GM06990 (cell line): ENCODE measurements around the gene ARIH2.

Experiments
- DNase-seq: peaks from one replicate; pipeline ENCODE4 v3.0.0-alpha.2; 2011; ENCODE audit not compliant: insufficient read length; ENCODE audit errors: extremely low read depth
- H3K27me3 ChIP-seq: replicated peaks from 2 replicates; pipeline ENCODE4 v1.6.0; 2011; ENCODE audit warnings: low read length; ENCODE audit not compliant: control insufficient read depth, insufficient read depth
- H3K36me3 ChIP-seq: 2 replicates; pipeline ENCODE4 v1.5.1; 2011; ENCODE audit warnings: low read length; ENCODE audit not compliant: control insufficient read depth, insufficient read depth
- H3K4me3 ChIP-seq: replicated peaks from 2 replicates; pipeline ENCODE4 v1.5.1; 2011; ENCODE audit warnings: low read depth, mild to moderate bottlenecking, control low read depth, low read length
- TF ChIP-seq, protein P1 (sequence below): IDR thresholded peaks from 2 replicates; pipeline ENCODE4 v1.5.1; 2011; ENCODE audit warnings: low read length, control low read depth, mild to moderate bottlenecking, inconsistent platforms; ENCODE audit not compliant: insufficient read depth, poor library complexity, severe bottlenecking

Gene ARIH2

DNA sequence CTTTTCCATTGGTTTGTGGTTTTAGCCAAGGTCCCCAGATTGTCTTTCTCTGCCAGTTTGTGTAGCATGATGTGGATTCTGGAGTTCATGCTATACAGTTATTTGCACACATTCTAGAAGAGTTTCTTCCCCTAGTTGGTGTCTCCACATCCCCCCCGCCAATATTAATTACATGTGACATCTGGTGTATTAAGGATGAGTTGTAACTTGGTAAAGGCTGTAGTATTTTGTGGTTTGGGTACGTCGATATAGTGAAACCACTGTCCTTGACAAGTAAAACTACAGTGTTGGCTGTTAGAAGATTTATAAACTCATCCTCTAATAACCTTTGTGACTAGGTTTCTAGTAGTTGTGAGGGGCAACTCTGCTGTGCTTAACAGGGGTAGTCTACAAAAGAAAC lies 47.7 kb downstream of the ARIH2 start:
- Histone ChIP-seq H3K4me3 (no peak overlapping the region), H3K36me3 (peaks cover 21% of the 10 kb centered on the region), H3K27me3 (no peaks in the 10 kb centered on the region)
- DNase-seq, result no peak
- TF ChIP-seq, protein P1, sequence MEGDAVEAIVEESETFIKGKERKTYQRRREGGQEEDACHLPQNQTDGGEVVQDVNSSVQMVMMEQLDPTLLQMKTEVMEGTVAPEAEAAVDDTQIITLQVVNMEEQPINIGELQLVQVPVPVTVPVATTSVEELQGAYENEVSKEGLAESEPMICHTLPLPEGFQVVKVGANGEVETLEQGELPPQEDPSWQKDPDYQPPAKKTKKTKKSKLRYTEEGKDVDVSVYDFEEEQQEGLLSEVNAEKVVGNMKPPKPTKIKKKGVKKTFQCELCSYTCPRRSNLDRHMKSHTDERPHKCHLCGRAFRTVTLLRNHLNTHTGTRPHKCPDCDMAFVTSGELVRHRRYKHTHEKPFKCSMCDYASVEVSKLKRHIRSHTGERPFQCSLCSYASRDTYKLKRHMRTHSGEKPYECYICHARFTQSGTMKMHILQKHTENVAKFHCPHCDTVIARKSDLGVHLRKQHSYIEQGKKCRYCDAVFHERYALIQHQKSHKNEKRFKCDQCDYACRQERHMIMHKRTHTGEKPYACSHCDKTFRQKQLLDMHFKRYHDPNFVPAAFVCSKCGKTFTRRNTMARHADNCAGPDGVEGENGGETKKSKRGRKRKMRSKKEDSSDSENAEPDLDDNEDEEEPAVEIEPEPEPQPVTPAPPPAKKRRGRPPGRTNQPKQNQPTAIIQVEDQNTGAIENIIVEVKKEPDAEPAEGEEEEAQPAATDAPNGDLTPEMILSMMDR, result no peak

DNA sequence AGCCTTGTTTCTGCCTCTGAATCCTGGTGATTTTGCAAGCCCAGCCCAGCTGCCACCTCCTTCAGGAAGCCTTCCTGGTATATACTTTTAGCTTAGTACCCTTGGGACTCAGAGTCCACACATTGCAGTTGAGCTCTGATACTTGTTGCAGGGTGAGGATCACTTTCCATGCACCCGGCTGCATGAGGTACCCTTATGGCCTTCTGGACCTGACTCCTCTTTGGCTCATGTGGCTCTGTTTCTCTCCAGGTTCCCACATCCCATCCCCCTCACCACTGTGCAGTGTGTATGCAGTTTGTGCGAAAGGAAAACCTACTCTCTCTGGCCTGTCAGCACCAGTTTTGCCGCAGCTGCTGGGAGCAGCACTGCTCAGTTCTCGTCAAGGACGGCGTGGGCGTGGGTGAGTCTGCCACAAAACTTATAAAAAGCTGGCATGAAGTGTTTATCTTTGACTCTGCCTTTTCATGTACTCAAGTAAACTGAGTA lies 48.3 kb downstream of the ARIH2 start:
- H3K27me3 ChIP-seq, result no peaks in the 10 kb centered on the region
- TF ChIP-seq, protein P1, result no peak
- H3K36me3 ChIP-seq, result peaks cover 25% of the 10 kb centered on the region
- no peak overlapping the region for H3K4me3 ChIP-seq
- no peak for DNase-seq

DNA sequence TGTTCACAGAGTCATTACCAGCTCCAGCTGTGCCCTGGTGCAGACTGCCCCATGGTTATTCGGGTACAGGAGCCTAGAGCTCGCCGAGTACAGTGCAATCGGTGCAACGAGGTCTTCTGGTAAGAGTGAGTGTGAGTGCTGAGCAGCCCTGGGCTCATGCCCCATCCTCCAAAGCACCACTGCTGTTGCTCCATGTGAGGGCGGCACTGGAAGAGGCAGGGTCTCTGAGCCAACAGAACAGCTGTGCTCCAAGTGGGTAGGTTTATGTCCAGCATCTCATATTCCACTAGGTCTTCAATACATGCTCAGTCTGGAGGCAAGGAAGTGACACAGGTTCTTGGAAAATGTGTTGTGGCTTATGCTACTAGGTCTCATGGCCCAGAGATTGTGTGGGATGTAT lies 51.9 kb downstream of the ARIH2 start:
- Histone ChIP-seq H3K27me3 (no peaks in the 10 kb centered on the region), H3K36me3 (peaks cover 38% of the 10 kb centered on the region), H3K4me3 (no peak overlapping the region)
- TF ChIP-seq, protein P1, result no peak
- DNase-seq, result no peak

DNA sequence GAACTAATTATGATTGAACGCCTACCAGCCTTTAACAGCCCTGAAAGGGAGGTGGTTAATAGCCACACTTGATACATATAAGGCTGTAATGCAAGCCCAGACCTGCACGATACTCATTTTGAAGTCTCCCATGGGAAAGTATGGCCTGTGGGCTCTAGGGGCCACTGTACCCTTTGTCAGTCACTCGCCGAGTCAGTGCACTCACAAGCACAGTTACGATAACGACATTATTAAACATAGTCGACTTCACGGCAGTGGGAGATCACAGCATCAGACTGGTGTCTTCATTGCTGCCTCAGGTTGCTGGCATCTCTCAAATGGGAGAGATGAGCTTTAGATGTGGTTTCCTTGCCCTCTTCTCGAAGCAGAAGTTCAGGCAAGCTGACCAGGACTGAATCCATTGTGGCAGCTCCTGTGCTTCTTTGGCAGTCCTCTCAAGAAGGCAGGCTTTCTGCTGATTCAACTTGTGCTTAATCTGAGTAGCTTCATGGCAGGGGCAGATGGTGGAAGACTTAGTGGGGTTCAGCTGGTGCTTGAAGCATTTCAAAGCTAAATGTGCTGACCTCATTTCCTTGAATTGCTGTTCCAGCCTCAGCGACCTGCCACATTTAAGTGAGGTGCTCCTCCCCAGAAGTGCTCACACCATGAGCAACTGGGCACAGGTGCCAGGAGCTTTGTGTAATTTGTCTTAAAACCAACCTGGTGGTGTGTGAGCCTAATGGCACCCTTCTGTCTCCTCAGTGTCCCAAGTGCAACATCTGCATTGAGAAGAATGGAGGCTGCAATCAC lies 55.6 kb downstream of the ARIH2 start:
- Histone ChIP-seq H3K36me3 (peaks cover 34% of the 10 kb centered on the region), H3K4me3 (no peak overlapping the region), H3K27me3 (no peaks in the 10 kb centered on the region)
- TF ChIP-seq, protein P1, result no peak
- no peak for DNase-seq

DNA sequence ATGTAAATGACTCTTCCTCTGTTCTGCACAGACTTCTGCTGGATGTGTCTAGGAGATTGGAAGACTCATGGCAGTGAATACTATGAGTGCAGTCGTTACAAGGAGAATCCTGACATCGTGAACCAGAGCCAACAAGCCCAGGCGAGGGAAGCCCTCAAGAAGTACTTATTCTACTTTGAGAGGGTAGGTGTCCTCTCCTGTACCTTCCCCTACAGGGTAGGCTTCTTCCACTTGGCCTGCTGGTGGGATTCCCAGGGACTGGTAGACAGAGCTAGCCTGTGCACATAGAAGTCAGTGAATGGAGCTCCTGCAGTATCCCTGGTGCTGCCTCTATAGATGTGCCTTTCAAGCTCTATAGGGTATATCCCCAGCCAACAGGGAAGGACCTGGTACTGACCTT lies 60.8 kb downstream of the ARIH2 start:
- no peak overlapping the region for H3K4me3 ChIP-seq
- H3K36me3 ChIP-seq, result peaks cover 30% of the 10 kb centered on the region
- no peaks in the 10 kb centered on the region for H3K27me3 ChIP-seq
- DNase-seq, result no peak
- TF ChIP-seq, protein P1, result no peak
